Mesodermal cell (in vitro differentiated cells): Measurements from ENCODE around the gene RTKN.

Source experiments
- H3K27ac ChIP-seq: 2 replicates; pipeline ENCODE4 v1.7.0; 2013; ENCODE audit warnings: mild to moderate bottlenecking, low read depth, low read length, moderate library complexity; ENCODE audit not compliant: severe bottlenecking
- H3K36me3 ChIP-seq: 2 replicates; pipeline ENCODE4 v1.7.1; 2013; ENCODE audit warnings: mild to moderate bottlenecking, low read length, moderate library complexity; ENCODE audit not compliant: control insufficient read depth, insufficient read depth
- H3K4me1 ChIP-seq: one replicate; pipeline ENCODE4 v1.7.1; 2013; ENCODE audit warnings: mild to moderate bottlenecking, low read length; ENCODE audit not compliant: insufficient read depth, control insufficient read depth, poor library complexity, severe bottlenecking
- H3K4me3 ChIP-seq: 2 replicates; pipeline ENCODE4 v1.7.0; 2013; ENCODE audit warnings: low read length, control low read depth, mild to moderate bottlenecking; ENCODE audit not compliant: insufficient read depth, poor library complexity, severe bottlenecking; ENCODE audit errors: extremely low read depth
- H3K9me3 ChIP-seq: 2 replicates; pipeline ENCODE4 v1.7.1; 2013; ENCODE audit warnings: mild to moderate bottlenecking, low read length, moderate library complexity; ENCODE audit not compliant: control insufficient read depth
- WGBS, 2 experiments: methylation state at CpG; one replicate each; pipeline ENCODE4 v1.1.5; 2013; ENCODE audit warnings: missing lambda C conversion rate in 2 of 2; ENCODE audit not compliant: insufficient coverage in 2 of 2; 5-methylcytosine and 5-hydroxymethylcytosine counted together

Gene RTKN

GRCh38 chr2:74414441-74414840, 27.3 kb downstream of the RTKN start:
- Histone ChIP-seq H3K4me3 (no peak overlapping the region), H3K36me3 (no peaks in the 10 kb centered on the region), H3K4me1 (no peaks in the 10 kb centered on the region), H3K27ac (no peak overlapping the region), H3K9me3 (no peaks in the 10 kb centered on the region)
- 91 to 92% methylated on average over 18 to 19 of the region's 19 CpGs for WGBS, 2 experiments

GRCh38 chr2:74413001-74413698, 28.6 kb downstream of the RTKN start:
- no peak overlapping the region for H3K4me3 ChIP-seq
- WGBS, 2 experiments: 90 to 95% methylated on average over 8 of the region's 8 CpGs
- H3K27ac ChIP-seq: no peak overlapping the region
- no peaks in the 10 kb centered on the region for H3K9me3 ChIP-seq
- no peaks in the 10 kb centered on the region for H3K36me3 ChIP-seq
- H3K4me1 ChIP-seq: no peaks in the 10 kb centered on the region

GRCh38 chr2:74407682-74408081, 34.1 kb downstream of the RTKN start:
- Histone ChIP-seq H3K27ac (no peak overlapping the region), H3K36me3 (no peaks in the 10 kb centered on the region), H3K4me3 (no peak overlapping the region), H3K9me3 (no peaks in the 10 kb centered on the region), H3K4me1 (no peaks in the 10 kb centered on the region)
- WGBS, 2 experiments: 92 to 94% methylated on average over 5 of the region's 5 CpGs

GRCh38 chr2:74406035-74406434, 35.7 kb downstream of the RTKN start:
- Histone ChIP-seq H3K4me1 (no peaks in the 10 kb centered on the region), H3K4me3 (no peak overlapping the region), H3K36me3 (no peaks in the 10 kb centered on the region), H3K27ac (no peak overlapping the region), H3K9me3 (no peaks in the 10 kb centered on the region)

- H3K36me3 ChIP-seq: no peaks in the 10 kb centered on the region
- no peak overlapping the region for H3K4me3 ChIP-seq
- H3K27ac ChIP-seq: no peak overlapping the region
- no peaks in the 10 kb centered on the region for H3K9me3 ChIP-seq
- 50% methylated on average over 1 of the region's 2 CpGs; no CpG with 5 or more reads in 1 of the 2 experiments for WGBS, 2 experiments
- H3K4me1 ChIP-seq: no peaks in the 10 kb centered on the region
These were observed 39.8 kb downstream of the RTKN start for GRCh38 chr2:74401891-74402290.

- no peaks in the 10 kb centered on the region for H3K4me1 ChIP-seq
These were observed 42.0 kb downstream of the RTKN start for GRCh38 chr2:74399785-74400184.

GRCh38 chr2:74396149-74396548, 45.6 kb downstream of the RTKN start:
- H3K36me3 ChIP-seq: no peaks in the 10 kb centered on the region
- 100% methylated on average over 1 of the region's 2 CpGs; no CpG with 5 or more reads in 1 of the 2 experiments for WGBS, 2 experiments
- H3K27ac ChIP-seq: no peak overlapping the region
- no peak overlapping the region for H3K4me3 ChIP-seq
- H3K4me1 ChIP-seq: no peaks in the 10 kb centered on the region
- no peaks in the 10 kb centered on the region for H3K9me3 ChIP-seq

More at GRCh38 chr2:74399785-74400184, 42.0 kb downstream of the RTKN start:
- Histone ChIP-seq H3K4me3 (no peak overlapping the region), H3K9me3 (no peaks in the 10 kb centered on the region), H3K27ac (no peak overlapping the region), H3K36me3 (no peaks in the 10 kb centered on the region)

- H3K36me3 ChIP-seq: no peaks in the 10 kb centered on the region
- H3K4me3 ChIP-seq: no peak overlapping the region
- no peaks in the 10 kb centered on the region for H3K9me3 ChIP-seq
- no CpG with 5 or more reads among the region's 1 CpG for WGBS, 2 experiments
- H3K27ac ChIP-seq: no peak overlapping the region
- peaks cover 11% of the 10 kb centered on the region for H3K4me1 ChIP-seq
These were observed 48.2 kb downstream of the RTKN start for GRCh38 chr2:74393525-74393924.

- Histone ChIP-seq H3K4me3 (no peak overlapping the region), H3K9me3 (no peaks in the 10 kb centered on the region), H3K36me3 (no peaks in the 10 kb centered on the region), H3K4me1 (peaks cover 16% of the 10 kb centered on the region), H3K27ac (no peak overlapping the region)
- WGBS, 2 experiments: 84 to 89% methylated on average over 9 to 13 of the region's 13 CpGs
These were observed 49.3 kb downstream of the RTKN start for GRCh38 chr2:74392449-74392743.

GRCh38 chr2:74391580-74392448, 49.9 kb downstream of the RTKN start:
- Histone ChIP-seq H3K4me3 (peak overlapping the region; percentile 93), H3K27ac (peak overlapping the region; percentile 99), H3K36me3 (peaks cover 2% of the 10 kb centered on the region), H3K9me3 (no peaks in the 10 kb centered on the region), H3K4me1 (peaks cover 21% of the 10 kb centered on the region)
- 3 to 4% methylated on average over 51 to 60 of the region's 62 CpGs for WGBS, 2 experiments

- Histone ChIP-seq H3K27ac (no peak overlapping the region), H3K4me3 (peak overlapping the region; percentile 93), H3K4me1 (peaks cover 25% of the 10 kb centered on the region), H3K9me3 (no peaks in the 10 kb centered on the region), H3K36me3 (peaks cover 3% of the 10 kb centered on the region)
- 0 to 4% methylated on average over 6 to 9 of the region's 11 CpGs for WGBS, 2 experiments
These were observed 50.5 kb downstream of the RTKN start for GRCh38 chr2:74391209-74391579.
